OCI-LY1 (cell line): ENCODE results near the gene AACS.

Experiments used
- CTCF ChIP-seq: fragments of 200-600 bp; sonication (generic), shearing (Covaris generic); IDR thresholded peaks from 2 replicates; pipeline ENCODE4 v1.5.1; 2017; ENCODE audit warnings: mild to moderate bottlenecking, antibody characterized with exemption, low read length, moderate library complexity, mixed read lengths
- EZH2 ChIP-seq: fragments of 200-600 bp; sonication (generic), shearing (Covaris generic); IDR thresholded peaks from 2 replicates; pipeline ENCODE4 v1.8.0; 2017; ENCODE audit warnings: borderline replicate concordance, mixed run types, mild to moderate bottlenecking, antibody characterized with exemption, low read length, moderate library complexity, mixed read lengths

- TF ChIP-seq CTCF (no peak), EZH2 (no peak)
Observed at GRCh38 chr12:125025606-125026235, 39.5 kb upstream of the AACS start.
